Dermis blood vessel endothelial cell (primary cell): Measurements from ENCODE around the gene PLCB1. TPM values are rescaled to one million over a fixed set of nuclear protein-coding genes. Genes with fewer than 3 reads are reported as not detected.

Experiments
- DNase-seq: peaks from one replicate; pipeline ENCODE4 v3.0.0; 2010
- total RNA-seq: library from RNA; depleted of rRNA; stranded (reverse); fragments of >200 nt; gene quantifications from 2 replicates; pipeline ENCODE4 v1.2.3, GENCODE V29; 2014

Gene PLCB1
- total RNA-seq, 1 donor from 2014 or later = 19.6 TPM

DNA sequence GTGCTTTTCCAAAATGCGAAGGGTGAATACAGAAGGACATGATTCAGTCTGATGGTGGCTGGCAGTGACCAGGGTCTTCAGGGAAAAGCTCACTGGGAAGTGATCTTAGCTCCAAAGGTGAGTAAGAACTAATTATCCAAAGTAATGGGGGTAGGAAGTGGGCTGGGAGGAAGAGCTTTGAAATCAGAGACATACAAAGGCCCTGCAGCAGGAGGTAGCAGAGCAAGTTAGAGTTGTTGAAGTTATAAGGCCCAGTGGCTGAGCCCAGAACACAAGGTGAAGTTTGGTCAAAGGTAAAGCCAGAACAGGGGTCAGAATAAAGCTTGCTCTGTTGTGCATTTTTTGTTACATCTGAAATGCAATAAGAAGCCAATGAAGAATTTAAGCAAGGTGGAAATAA, 81.2 kb downstream of the PLCB1 start:
- peak; percentile 13 for DNase-seq

DNA sequence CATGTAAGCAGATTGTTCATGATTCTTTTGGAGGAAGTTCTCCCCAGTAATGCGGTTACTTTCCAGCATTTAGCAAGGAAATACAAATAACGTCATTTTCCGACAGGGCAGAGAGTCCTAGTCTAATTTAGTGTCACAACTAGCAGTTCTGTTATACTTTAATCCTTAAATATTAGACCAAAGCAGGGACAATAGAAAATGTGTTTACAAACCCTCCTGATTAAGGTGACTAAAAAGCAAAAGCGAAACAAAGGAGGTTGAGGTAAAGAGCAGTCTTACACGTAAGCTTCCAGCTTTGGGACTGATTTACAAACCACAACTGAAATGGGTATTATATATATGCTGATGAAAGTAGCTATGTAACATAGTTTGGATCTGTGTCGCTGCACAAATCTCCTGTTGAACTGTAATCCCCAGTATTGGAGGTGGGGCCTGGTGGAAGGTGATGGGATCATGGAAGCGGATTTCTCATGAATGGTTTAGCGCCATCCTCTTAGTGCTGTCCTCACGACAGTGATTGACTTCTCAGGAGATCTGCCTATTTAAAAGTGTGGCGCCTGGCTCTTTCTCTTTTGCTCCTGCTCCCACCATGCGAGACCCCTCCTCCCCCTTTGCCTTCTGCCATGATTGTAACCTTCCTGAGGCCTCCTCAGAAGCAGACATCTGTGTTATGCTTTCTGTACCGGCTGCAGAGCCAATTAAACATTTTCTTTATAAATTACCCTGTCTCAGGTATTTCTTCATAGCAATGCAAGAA, 81.9 kb downstream of the PLCB1 start:
- DNase-seq = peak; percentile 56

DNA sequence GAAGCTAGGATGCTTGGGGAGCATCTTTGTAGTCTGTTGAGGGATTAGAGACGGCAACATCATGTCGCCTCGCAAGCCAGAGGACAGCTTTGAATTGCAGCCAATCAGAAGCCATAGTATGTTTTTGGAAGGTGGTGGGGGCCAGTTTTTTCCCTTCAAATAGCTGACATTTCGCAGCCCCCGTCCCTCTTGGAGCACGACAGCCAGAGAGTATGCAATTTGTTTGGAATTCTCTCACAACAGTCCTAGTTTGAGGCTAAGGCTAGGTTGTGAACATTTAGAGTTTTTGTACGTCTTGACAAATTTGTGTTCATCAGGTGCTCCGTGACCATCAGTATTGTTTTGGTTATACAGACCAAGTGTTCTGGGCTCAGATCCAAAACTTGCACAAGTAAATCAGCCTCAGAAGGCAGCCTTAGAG, 83.3 kb downstream of the PLCB1 start:
- DNase-seq = peak; percentile 62

DNA sequence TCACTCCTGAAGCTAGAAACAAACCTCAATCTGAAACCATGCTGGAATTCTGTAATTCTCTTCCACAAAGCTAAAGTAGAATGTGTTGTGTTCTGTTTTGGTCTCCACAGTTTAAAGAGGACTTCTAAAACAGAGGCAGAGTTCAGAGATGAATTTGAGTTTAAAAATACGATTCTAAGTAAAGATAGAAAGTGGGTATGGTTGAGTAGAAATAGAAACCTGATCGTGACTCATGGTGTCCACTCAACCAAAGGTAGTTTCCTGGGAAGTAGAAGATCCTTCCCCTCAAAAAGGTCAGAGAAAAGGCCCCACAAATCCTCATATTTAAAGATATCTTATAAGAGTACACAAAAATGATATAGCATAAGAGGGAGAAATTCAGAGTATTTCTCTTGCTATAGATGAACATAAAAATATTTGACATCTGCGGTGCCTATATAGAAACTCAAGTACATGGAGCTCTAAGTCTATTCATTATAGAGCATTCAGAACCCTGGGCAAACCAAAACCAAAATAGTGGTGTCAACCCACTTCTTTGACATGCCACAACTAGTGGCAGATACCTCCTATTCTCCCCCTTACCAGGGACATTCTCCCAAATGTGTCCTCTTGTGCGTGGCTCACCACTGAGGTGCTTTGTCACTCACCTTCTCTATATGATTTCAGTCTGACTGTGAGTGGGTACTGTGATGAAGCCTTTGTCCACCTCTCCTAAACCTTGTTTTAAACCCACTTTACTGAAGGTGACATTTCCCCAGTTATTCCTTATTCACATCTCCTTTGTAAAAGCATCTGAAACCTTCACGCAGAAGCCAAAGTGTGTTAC, 84.5 kb downstream of the PLCB1 start:
- DNase-seq = no peak

DNA sequence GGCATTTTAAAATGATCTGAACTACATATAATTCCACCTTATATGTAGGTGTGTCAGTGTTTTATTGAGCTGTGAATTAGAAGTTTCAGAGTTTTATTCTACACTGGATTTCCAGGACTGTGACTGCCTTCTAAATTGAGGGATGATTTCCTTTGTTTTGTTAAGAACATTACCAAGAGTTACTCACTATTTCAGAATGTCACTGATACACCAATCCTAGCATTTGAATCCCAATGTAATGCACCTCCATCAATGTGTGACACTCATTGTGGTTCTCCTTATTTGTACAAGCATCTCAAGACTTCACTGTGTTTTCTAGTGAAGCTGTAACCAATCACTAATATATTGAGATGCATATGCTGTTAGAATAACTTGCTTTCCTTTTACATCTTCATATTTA, 86.8 kb downstream of the PLCB1 start:
- DNase-seq = no peak

DNA sequence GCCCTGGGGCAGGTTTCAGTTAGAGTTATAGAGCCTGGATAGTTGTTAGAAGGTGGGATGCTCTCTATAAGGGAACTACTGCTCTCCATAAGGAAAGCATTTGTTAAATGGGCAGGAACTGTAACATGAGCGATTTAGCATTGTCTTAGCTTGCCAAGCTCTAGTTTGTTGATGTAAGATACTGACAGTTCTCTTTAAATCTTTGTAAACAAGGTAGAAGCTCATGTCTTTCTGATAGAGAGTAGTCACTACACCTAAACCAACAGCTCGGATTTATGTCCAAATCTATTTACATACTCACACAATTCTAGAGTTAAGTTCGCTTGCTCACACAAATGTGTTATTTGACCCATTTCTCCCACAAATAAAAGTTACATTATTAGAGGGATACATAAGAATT, 87.3 kb downstream of the PLCB1 start:
- DNase-seq = no peak

DNA sequence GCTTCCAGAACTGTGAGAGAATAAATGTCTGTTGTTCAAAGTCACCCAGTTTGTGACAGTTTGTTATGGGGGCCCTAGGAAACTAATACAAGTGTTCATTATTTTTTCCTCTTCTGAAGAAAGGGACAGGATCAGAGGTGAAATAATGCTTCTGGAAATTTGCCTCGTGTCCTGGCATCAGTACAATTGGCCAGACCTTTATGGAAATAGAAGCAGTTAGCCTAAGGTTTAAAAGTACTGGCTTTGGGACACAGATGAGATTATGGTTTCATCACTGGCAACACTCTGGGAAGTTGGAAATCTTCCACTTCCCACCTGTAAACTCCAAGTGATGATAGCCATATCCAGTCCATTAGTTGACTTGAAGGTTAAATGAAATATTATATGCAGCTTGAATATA, 88.7 kb downstream of the PLCB1 start:
- DNase-seq = no peak

DNA sequence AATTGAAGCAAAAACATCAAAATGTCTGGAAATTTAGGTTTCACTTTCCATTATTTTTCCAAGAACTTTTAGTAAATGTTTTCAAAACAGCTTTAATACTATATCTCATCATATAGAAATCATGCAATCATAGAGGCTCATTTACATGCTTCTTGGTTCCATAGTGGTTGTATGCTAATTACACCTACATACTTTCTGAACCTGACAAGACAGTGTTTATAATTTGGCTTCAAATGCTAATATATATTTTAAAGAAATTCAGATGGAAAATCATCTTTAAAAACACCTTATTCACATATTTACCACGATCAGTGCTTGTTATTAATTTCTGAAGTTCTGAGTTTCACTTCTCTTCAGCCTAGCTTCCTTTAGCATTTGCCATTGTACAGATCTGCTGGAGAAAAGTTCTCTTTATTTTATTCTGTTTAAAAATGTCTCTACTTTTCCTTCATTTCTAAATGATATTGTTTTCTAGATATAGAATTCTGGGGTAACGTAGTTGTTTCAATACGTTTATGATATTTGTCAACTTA, 89.9 kb downstream of the PLCB1 start:
- no peak for DNase-seq

DNA sequence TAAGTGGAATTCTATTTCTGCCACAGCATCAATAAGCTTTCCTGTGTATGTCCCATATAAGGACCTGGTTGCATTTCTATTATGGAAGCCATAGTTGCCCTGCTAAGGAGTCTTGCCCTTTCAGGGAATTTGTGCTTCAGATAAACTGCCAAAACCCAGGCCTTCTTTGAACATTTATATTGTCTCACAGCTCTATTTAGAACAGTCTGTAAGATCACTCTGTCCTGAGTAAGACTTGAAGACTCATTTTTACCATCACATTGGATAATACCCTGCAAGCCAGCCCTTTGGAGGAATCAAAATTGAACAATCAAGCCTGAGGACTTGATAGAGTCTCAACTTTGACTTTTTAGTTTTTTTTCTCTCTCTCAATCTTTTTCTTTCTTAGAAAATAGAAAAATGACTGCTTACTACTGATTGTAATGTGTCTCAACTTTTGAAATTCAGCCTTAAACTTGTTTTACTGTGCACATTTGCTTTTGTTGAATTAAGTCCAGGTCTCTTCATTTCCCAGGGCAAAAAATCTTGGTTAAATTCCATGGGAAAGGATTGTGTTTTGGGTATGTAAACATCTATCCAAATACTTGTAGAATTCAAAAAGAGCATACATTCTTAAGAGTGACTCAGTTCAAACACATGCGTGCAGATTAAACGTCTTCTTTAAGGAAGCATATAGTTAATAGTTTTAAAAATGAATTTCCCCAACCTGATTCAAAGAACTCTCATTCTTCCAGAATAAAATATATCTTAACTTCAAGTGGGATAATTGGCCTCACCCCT, 91.2 kb downstream of the PLCB1 start:
- peak; percentile 22 for DNase-seq

DNA sequence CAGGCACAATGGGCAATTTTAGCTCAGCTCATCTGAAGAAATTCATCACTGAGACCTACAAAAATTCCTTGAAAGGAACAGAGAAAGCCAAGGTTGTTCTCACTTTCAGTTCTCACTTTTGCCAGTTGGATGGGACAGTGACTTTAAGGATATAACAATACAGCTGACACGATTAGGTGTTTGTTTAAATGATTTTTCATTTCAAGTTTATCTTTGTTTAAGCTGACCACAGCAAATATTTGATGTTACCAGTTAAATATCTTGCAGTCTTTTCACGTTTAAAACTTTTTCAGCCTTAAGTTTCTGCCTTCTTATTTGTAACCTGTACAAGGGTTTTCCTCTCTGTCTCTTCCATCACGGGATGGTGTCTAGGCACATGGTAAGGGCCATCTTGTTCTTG, 93.6 kb downstream of the PLCB1 start:
- no peak for DNase-seq

DNA sequence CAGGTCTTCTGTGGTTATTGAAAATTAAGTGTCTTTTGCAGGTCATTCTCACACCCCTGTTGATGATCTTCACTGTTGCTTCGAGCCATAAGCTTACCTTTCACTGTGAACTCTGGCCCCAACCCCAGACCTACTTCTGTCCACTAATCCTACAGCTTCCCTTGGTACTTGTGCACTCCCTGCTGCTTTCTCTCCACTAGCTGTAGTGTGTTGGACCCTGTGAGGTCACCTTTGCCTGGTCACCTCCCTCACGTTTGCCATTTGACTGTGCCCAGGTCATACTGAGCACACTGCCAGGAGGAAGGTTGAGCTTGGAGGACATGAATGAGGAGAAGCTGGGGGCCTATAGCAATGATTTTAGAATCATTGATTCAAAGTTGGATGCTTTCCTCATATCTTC, 94.0 kb downstream of the PLCB1 start:
- no peak for DNase-seq

DNA sequence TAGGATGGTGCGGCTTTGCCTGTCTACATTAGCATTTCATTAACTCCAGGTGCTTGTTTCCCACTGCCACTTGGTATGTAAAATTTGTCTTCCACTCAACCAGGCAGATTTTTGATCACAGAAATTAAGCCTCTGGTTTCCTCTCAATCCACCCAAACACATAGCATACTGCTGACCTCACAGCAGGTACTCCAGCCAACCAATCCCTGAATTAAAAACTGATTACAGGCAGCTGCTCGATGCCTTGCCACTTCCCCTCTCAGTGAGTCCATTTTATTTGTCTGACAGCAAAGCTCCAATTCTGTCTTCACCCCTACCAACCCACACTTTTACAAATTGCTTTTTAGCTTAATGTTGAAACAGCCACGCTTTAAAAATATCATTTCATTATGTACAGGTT, 95.2 kb downstream of the PLCB1 start:
- DNase-seq = no peak

DNA sequence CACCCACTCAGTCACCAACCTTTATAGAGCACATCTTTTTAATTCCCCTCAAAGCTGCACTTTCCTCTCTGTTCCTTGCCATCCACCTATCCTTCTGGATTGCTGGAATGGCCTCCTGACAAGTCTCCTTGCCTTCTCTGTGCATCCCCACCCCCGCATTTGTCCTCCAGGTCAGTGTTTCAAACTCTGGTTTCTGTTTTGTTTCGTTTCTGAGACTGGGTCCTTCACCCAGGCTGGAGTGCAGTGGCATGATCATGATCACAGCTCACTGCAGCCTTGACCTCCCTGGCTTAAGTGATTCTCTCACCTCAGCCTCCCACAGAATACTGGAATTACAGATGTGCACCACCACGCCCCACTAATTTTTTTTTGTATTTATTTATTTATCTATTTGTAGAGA, 96.2 kb downstream of the PLCB1 start:
- DNase-seq = no peak

DNA sequence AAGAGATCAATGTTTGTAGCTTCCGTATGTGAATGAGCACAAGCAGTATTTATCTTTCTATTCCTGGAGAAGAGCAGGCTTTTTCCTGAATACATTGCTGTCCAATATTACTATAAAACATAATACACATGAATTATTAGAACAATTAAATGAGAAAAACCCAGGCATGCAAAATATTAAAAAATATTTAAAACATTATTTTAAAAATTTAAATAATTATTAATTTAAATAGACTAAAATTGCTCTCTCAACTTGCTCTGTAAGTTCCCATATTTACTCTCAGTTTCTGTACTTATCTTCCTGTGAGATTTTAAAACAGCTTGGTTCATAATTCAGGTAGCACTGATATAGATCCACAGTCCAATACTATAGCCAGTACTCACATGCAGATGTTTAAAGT, 97.0 kb downstream of the PLCB1 start:
- no peak for DNase-seq

DNA sequence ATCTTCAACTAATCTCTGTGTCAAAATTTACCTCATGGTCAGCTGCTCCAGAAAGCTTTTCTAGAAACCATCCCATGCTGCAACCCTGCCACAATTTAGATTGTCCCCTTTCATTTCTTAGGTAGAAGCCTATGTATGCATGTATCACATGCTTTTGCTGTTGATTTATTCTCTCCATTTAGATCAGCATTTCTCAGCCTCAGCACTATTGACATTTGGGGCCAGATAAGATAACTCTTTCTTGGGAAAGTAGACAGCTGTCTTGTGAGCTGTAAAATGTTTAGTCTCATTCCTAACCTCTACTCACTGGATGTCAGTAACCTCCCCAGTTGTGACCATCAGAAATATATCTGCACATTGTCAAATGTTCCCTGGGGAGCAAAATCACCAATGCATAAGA, 99.0 kb downstream of the PLCB1 start:
- no peak for DNase-seq

DNA sequence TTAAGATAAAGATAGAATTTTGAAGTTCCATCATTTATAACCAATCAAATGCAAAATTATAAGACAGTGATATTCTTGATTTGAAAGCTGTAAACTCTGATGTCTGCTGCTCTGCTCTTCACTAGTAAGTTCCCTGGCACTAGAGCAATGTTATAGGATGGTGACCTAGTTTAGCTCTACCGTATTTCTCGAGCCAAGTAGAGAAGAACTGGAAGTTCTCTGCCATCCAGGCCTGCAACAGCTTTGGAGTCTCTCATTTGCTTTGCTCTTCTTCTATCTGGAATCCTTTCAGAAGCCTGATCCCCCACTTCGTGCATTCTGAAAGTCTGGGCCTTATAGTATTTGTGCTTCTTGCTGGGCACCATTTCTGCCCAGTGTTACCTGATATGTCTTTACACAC, 100.3 kb downstream of the PLCB1 start:
- DNase-seq = no peak

DNA sequence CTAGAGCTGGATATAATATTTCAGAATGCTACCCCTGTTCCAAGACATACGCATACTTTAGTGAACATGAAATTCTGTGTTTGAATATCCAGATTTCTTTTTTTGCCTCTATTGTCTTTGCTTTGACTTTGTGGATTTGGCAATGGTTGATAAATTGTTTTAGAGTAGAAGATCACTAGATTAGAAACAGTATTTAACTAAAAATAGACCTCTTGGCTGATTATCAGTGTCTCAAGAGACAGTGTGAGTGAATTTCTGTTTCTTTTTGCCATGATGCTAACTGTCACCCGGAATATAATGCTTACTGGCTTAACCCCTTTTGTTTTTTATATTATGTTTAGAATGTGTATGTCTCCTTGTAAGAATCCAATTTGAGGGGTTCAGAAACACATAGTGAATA, 102.5 kb downstream of the PLCB1 start:
- DNase-seq = no peak

DNA sequence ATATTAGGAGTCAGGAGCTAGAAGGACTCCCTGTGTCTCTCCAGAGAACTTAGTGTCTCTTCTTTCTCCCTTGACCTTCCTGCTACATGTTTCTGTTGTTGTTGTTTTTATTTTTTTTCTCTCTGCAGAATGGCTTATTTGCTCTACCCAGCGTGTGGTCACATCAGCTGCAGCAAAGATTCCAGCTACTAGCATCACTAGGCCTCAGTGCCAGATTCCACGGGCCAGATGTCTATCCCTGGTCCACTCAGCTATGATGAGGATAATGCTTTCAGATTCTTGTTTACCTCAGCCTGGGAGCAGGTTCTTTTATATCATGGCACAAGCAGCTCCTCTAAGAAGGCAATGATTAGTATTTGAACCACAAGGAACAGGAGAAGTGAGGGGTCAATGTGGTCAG, 110.0 kb downstream of the PLCB1 start:
- DNase-seq = no peak

DNA sequence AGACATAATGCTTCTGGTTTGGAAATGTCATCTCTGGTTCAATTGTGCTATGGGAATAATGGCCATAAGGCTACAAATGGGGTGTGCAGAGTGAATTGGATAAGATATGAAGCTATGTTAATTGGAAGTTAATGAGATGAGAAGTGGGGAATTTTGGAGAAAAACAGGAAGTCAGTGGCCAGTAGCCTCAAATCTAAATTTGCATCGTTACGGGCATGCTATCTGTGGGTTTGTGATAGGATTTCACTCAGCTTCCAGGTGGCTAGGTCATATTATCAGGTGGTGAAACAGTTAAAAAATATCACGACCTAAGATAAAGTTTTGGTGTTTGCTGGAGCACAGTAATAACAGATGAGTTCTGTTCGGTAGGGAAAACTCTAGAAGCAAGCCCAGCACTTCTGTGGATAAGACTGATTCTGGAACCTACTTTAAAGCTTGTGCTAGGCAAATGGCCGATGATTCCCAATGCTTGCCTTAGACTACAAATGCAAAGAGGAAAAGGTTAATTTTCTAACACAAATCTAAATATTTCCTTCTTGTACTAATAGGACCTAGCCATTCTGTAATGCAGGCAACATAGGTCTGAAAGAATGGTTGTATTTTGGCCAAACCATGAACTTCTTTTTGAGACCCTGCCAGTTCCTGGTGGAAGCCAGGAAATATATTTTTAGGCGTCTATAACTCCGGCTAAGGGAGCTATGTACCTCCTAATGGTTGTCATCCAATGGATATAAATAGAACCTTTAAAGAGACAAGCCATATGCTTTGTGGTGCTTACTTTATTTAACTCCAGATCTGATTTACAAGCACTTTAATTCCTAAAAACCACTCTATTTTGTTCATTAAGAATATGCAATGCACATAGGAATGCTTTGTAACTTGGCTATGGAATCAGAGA, 111.0 kb downstream of the PLCB1 start:
- no peak for DNase-seq

DNA sequence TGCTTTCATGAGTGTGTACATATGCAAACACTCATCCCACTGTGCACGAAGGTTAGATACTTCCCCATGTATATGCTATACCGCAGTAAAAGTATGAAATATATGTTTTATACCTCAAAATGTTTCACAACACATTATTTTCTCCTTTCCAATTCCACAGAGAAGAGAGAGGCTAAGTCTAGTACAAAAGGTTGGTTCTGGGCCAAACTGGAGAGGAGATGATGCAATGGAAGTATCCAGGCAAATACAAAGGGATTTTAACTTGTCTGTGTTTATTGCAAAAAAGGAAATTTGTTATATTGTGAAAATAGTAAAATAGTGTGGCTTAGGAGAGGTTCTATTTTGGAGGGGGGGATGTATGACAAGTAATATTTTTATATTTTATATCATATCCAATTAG, 112.6 kb downstream of the PLCB1 start:
- DNase-seq = peak; percentile 85

DNA sequence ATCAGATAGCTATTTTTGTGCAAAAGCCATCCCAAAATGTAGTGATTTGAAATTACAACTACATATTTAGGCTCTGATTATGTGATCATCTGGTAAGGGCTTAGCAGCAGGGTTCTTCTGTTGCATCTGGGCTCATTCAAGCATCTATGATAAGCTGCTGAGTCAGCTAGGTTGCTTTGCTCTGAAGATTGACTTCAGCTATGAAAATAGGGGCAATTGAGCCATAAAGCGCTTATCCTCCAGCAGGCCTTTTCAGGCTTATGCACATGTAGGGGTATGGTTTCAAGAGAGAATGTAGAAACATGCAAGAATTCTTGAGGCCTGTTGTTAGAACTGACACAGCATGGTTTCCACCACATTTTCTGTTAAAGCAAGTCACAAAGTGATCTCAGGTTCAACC, 114.1 kb downstream of the PLCB1 start:
- DNase-seq = no peak

DNA sequence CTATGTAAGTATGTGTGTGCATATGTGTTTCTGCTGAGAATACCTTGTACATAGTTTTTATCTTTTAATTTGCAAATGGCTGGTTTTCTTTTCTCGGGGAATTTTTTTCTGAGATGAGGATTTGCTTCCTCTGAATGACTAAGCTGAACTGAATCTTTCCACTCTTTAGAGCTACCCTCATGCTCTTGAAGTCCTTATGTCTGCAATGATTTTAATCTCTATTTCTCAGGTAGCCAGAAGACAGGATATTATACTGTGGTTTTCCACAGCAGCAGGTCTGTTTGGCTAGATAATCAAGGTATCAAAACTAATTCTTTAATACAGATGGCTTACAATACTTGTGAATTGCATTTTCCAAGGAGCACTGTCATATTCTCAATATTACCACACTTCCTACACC, 114.7 kb downstream of the PLCB1 start:
- DNase-seq = no peak
